Left ventricle myocardium inferior (tissue), 1 donor: ENCODE measurements around the gene PROC. TPM values are rescaled to one million over a fixed set of nuclear protein-coding genes. Genes with fewer than 3 reads are reported as not detected.

ENCODE experiments used
- DNase-seq: peaks from one replicate; pipeline ENCODE4 v3.0.0-alpha.2; 2020
- H3K27ac ChIP-seq: fragments of 200-600 bp; replicated peaks from 2 replicates; pipeline ENCODE4 v1.8.0; 2021
- H3K27me3 ChIP-seq: fragments of 200-600 bp; 2 replicates; pipeline ENCODE4 v1.8.0; 2021; ENCODE audit warnings: low read depth
- H3K36me3 ChIP-seq: fragments of 200-600 bp; 2 replicates; pipeline ENCODE4 v1.8.0; 2021
- H3K4me1 ChIP-seq: fragments of 200-600 bp; 2 replicates; pipeline ENCODE4 v1.8.0; 2021
- H3K4me3 ChIP-seq: fragments of 200-600 bp; 2 replicates; pipeline ENCODE4 v1.8.0; 2021; ENCODE audit warnings: mild to moderate bottlenecking, moderate library complexity
- H3K9me3 ChIP-seq: fragments of 200-600 bp; replicated peaks from 2 replicates; pipeline ENCODE4 v1.8.0; 2021
- CTCF ChIP-seq: fragments of 200-600 bp; IDR thresholded peaks from 2 replicates; pipeline ENCODE4 v1.8.0; 2021; ENCODE audit warnings: antibody characterized with exemption, mild to moderate bottlenecking, borderline replicate concordance
- intact Hi-C: fragments of 100-400 bp; cut with micrococcal nuclease; formaldehyde crosslinking; loops from one replicate; pipeline ENCODE4 v1.11.0; 2022
- total RNA-seq: library from RNA; stranded (reverse); fragmentation: NEBNext Ultra II Directional; extraction: Animal tissue kit (Norgen Biotek cat#: 25700); gene quantifications from one replicate; pipeline ENCODE4 v1.2.1, GENCODE V29; 2021
- donor health status: DM: no; HTN: yes; CAD: no; lungs with severe emphysema.

Gene PROC
- total RNA-seq, 1 donor from 2014 or later: not detected

- no peaks in the 10 kb centered on the region for H3K36me3 ChIP-seq
- no peak overlapping the region for H3K4me3 ChIP-seq
- no peak overlapping the region for H3K27ac ChIP-seq
- DNase-seq: no peak
- no peaks in the 10 kb centered on the region for H3K4me1 ChIP-seq
- peaks cover 23% of the 10 kb centered on the region for H3K27me3 ChIP-seq
- intact Hi-C loops: no loop called here
- no peak for TF ChIP-seq CTCF
- no peaks in the 10 kb centered on the region for H3K9me3 ChIP-seq
Measured at GRCh38 chr2:127429291-127429690, 11.1 kb downstream of the PROC start.

GRCh38 chr2:127429844-127430425 lies 11.7 kb downstream of the PROC start:
- Histone ChIP-seq H3K9me3 (no peaks in the 10 kb centered on the region), H3K27me3 (peaks cover 17% of the 10 kb centered on the region), H3K4me1 (no peaks in the 10 kb centered on the region), H3K27ac (no peak overlapping the region), H3K36me3 (no peaks in the 10 kb centered on the region), H3K4me3 (no peak overlapping the region)
- DNase-seq: no peak
- TF ChIP-seq CTCF: no peak
- intact Hi-C loops: no loop called here

GRCh38 chr2:127431408-127432023 lies 13.3 kb downstream of the PROC start:
- H3K27me3 ChIP-seq: peaks cover 11% of the 10 kb centered on the region
- intact Hi-C loops: no loop called here
- no peaks in the 10 kb centered on the region for H3K9me3 ChIP-seq
- H3K27ac ChIP-seq: no peak overlapping the region
- H3K4me3 ChIP-seq: no peak overlapping the region
- no peaks in the 10 kb centered on the region for H3K36me3 ChIP-seq
- H3K4me1 ChIP-seq: no peaks in the 10 kb centered on the region
- DNase-seq: no peak
- no peak for TF ChIP-seq CTCF

GRCh38 chr2:127434515-127434914 lies 16.3 kb downstream of the PROC start:
- intact Hi-C loops: no loop called here
- H3K36me3 ChIP-seq: no peaks in the 10 kb centered on the region
- no peaks in the 10 kb centered on the region for H3K4me1 ChIP-seq
- no peak overlapping the region for H3K4me3 ChIP-seq
- no peak for TF ChIP-seq CTCF
- H3K27me3 ChIP-seq: no peaks in the 10 kb centered on the region
- no peak for DNase-seq
- H3K27ac ChIP-seq: no peak overlapping the region
- no peaks in the 10 kb centered on the region for H3K9me3 ChIP-seq

- DNase-seq: no peak
- no peaks in the 10 kb centered on the region for H3K27me3 ChIP-seq
- intact Hi-C loops: no loop called here
- no peak overlapping the region for H3K4me3 ChIP-seq
- H3K27ac ChIP-seq: no peak overlapping the region
- H3K9me3 ChIP-seq: peaks cover 15% of the 10 kb centered on the region
- TF ChIP-seq CTCF: no peak
- no peaks in the 10 kb centered on the region for H3K36me3 ChIP-seq
- H3K4me1 ChIP-seq: no peaks in the 10 kb centered on the region
Measured at GRCh38 chr2:127437056-127437455, 18.8 kb downstream of the PROC start.
